CD4-positive, alpha-beta T cell treated with Interferon gamma for 1 hour (primary cell): ENCODE results near the gene DUSP16.

Source experiments
- DNase-seq: peaks from one replicate; pipeline ENCODE4 v3.0.0-alpha.2; 2020

Gene DUSP16

DNA sequence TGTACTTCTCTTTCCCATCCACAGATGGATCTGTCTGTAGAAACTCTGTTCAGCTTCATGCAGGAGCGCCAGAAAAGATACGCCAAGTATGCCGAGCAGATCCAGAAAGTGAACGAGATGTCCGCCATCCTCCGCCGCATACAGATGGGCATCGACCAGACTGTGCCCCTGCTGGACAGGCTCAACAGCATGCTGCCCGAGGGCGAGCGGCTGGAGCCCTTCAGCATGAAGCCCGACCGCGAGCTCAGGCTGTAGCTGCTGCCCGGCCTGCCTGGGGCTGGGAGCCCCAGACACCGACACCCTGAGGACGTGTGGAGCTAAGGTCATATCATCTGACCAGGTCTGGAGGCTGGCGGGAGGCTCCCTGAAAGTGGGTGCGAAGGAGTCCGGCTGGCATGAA, 97.1 kb downstream of the DUSP16 start:
- no peak for DNase-seq

DNA sequence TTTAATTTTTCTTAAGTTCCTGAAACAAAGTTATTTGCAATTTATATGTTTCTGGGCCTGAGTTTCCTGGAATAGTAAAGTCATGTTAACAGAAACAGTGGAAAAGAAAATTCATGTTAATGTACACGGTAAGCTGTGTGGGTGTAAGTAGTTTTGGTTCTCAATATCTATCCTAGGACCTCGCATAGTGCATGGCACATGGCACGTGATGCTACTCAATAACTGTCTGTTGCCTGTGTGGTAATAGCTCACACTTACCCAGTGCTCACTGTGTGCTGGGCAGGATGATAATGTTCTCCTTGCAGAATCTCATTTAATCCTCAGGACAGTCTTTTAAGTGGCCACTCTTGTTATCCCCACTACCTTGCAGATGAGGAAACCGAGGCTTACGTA, 100.7 kb downstream of the DUSP16 start:
- no peak for DNase-seq

DNA sequence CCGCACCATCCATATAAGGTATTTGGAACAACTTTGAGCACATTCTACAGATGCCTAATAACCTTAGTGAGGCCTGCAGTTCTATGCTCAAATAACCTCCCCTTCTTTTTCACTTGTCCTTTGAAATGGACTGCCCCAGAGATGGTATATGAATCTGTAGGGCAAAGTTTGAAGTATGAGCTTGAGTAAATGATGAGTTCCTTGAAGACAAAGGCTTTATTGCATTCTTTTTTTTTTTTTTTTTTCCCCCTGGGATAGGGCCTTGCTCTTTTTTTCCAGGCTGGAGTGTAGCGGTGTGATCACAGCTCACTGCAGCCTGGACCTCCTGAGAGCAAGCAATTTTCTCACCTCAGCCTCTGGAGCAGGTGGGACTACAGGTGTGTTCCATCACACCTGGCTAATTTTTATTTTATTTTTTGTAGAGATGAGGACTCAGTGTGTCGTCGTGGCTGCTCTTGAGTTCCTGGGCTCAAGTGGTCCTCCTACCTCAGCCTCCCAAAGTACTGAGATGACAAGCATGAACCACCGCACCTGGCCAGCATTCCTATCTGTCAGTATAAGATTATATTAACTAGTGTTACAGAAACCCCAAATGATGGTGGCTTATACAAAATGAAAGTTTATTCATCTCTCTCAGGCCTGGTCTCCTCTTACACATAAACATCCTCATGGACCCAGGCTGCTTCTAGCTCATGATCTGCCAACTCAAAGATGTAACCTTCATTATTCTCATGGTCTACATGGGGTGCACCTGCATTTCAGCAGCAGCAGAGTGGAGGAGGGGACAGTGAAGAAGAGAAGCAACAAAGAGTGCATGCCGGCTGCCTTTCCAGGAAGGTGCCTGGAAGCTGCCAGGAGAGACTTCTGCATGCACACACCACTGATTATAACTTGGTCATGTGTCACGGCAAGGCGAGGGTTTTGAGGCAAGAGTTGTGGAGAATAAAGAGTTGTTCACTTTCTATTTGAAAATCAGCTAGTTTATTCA, 101.4 kb downstream of the DUSP16 start:
- DNase-seq: no peak

DNA sequence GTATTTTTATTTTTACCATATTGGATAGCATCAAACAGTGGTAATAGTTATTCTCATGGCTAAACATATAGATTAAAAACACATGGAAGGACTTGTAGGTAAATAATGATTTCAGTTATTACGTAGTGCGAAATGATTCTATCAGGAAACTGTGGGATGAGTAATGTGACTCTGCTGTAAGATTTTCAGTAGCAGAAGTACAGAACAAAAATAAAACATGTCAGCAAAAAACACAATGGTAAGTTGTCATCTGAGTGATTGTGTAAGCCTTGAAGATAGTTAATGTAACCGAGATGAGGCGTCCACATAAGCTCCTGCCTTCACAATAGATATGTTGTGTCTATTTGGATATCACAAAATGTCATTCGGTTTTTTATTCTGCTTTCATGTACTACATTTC, 106.0 kb downstream of the DUSP16 start:
- no peak for DNase-seq

DNA sequence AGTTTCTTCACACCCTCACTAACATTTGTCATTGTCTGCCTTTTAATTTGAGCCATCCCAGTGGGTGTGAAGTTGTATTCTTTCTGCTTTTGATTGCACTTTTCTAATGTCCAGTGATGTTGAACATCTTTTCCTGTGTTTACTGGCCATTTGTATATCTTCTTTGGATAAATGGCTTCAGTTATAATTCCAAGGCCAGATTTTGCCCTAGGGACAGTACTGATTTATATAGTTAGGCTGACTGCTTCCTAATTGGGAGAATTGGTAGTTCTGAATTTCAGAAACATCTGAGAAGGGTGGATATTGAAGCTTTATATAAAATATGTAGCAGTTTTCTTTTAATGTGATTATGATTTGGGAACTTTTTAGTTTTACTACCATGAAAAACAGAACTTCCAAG, 108.3 kb downstream of the DUSP16 start:
- DNase-seq: no peak

DNA sequence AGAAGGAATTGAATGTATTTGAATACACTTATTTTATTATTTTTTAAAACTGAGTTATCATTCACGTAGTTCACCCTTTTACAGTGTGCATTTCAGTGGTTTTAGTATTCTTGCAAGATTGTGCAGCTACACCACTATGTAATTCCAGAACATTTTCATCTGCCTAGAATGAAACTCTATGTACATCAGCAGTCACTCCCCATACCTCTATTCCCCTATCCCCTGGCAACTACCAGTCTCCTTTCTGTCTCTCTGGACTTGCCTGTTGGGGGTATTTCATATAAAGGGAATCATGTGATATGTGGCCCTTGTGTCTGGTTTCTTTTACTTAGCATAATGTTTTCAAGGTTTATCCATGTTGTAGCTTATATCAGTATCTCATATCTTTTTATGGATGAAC, 109.0 kb downstream of the DUSP16 start:
- DNase-seq: no peak

DNA sequence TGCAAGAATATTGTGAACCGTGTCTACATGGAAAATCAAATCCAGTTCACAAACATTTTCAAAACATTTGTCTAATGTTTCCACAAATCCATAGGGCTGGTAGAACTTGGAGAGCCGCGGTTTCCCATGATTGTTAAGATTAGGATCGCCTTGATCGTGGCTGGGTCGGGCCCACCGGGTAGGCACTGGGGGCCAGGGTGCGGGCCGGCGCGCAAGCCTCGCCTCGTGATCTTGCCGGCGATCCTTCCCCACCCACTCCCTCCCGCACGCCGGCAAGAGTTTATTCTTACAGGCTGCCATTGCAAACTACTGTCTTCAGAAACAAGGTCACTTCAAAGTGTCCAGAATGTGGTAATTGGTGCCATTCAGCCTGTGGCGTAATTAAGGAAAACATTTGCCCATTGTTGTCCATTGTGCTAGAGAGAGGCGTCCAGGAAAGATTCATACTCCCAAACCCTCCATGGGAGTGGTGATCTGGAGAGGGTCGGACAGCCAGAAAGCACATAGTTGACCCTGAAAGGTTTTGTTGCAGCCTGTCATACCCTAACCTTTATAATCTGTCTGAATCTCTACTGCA, 110.2 kb downstream of the DUSP16 start:
- no peak for DNase-seq

DNA sequence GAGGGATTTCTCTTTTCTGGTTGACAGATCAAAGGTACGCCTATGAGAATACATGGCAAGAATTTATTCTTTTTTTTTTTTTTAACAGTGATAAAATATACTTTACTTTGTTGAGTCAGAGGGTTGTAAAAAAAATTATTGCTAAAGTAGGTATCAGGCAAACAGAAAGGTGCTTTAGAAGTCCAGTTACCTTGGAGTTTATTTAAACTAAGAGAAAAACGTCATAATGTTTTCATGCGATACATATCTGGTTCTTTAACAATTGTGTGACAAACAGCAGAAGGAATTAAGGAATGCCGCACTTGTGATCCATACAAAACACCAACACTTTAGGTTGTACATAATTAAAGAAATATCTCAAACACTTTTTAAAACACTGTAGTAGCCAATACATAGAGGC, 111.6 kb downstream of the DUSP16 start:
- no peak for DNase-seq

DNA sequence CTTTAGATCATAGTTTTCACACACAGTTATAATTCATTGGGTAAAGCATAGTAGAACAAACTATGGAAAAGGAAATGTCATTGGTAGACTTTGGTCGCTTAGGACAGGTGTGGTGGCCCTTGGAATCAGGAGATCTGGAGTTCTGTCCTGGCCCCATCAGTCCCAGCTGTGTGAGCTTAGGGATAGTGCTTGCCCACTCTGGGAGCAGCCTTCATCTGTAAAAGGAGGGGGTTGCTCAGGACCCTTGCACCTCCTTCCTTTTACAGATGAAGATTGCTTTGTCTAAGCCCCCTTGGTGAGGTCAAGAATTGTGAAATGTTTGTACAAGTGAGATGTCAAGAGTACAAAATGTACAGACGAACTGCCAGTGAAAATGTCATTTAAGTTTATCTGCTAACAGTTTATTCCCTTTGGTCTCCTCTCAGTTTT, 112.6 kb downstream of the DUSP16 start:
- DNase-seq: no peak

DNA sequence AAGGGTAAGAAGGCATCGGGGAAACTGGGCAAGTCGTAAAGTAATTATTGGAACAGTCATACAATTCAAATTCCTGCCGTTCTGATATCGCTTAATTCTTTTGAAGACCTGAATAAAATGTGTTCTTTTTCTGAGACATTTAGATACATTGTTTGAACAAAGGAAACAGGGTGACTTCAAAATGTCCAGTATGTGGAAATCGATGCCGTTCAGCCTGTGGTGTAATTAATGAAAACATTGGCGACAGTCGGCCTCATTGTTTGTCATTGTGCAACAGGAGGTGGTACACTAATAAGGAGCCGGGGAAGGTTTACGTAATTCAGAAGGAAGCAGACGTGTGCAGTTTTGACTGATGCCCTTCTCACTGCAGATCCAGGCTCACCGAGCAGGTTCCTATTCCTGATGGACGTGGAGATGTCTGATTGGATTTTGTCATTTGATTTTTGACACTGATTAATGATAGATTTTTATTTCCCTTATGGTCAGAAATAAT, 113.1 kb downstream of the DUSP16 start:
- peak; percentile 46 for DNase-seq

DNA sequence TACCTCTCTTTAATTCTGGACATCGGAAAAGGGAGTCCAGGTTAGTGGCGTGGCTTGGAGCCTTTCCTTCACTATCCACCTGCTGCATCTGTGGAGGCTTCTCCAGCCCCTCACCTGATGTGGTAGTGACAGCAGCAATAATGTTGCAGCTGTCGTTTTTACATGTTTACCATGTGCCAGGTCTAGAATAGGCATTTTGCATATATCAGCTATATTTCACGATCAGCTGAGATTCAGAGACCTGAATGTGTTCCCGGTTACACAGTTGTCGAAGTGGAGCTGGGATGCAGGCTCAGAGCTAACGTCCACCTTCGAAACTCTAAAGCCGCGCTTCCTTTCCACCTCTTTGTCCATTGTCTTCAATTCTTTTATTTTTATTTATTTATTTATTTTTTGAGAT, 114.8 kb downstream of the DUSP16 start:
- no peak for DNase-seq

DNA sequence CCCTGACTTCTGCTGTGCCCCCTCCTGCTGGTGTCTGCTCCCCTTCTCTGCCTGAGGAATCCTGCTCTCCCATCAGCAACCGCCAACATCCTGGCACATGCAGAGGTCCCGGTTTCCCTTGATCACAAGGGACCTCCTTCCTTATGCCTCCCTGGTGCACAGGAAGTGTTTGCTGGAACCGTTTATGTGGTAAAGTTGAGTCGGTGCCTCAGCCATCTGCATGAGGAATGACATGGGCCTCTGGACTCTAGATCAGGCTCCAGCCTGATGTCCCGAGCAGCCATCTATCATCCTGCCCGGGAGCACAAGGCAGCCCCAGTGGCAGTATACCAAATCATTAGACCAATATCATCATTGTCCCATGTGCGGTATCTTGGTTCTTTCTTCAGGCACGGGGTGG, 115.4 kb downstream of the DUSP16 start:
- DNase-seq: no peak

DNA sequence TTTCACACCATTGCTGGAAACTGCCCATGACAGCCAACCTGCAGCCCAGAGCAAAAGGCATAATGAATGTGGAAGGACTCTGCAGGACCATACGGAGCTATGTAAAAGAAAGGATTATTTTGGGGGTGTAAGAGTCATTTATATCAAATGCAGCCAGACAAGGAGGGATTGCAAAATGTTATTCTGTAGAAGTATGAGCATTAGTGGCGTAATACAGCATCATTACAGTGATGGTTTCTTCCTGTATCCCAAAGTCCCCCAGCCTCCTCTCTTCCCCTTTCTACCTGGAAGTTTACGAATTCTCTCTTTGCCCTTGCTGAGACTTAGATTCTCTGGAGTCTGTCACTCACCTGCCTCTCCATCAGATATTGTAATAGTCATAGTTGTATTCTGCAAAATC, 115.9 kb downstream of the DUSP16 start:
- DNase-seq: no peak

DNA sequence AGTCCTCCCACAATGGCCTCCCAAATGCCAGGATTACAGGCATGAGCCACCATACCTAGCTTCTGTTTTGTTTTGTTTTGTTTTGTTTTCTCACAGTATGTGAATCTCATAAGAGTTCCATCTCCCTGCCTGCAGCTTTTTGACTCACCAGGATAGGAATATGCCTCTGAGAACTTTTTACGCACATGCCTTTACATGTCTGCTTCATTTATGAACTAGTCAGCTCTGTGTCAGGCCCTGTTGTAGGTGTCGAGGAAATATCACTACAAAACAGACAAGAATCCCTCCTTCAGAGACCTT, 116.8 kb downstream of the DUSP16 start:
- DNase-seq: no peak

DNA sequence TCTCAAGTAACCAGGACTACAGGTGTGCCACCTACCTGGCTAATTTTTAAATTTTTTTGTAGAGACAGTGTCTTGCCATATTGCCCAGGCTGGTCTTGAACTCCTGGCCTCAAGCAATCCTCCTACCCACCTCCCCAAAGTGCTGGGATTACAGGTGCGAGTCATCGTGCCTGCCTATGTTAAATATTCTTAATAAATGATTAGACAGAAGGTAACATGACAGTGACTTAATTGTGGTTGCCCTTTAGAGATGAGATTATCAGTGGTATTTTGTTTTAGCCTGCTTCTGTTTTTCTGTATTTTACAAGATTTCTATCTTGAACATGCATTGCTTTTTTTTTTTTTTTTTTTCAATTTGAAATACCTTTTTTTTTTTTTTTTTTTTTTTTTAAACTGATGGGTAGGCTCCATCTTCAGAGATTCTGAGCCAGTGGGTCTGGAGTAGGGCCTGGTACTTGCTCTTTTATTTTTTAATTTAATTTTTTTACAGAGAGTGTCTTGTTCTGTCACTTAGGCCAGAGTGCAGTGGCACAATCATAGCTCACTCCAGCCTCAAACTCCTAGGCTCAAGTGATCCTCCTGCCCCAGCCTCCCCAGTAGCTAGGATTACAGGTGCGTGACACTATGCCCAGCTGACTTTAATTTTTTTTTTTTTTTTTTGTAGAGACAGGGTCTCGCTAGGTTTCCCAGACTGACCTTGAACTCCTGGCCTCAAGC, 117.3 kb downstream of the DUSP16 start:
- no peak for DNase-seq

DNA sequence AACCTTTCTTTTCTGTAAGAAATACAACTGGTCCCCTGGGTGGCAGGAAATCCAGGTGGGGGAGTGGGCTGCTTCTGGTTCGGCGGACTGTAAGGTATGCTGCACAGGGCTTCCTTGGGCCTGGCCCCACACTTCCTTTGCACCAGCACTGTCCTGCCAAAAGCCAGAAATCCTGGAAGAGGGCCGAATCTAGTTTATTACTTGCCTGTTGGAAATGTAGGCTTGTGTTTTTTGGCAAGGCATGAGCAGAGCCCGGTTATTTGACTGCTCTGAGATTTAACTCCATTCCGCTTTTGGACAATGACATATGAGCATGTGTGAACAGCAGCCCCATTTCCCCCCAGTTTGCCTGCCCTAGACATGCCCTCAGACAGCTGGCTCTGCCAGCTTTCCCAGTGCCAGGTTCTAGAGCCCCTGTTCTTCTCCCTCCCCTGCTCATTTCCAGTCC, 119.2 kb downstream of the DUSP16 start:
- DNase-seq: no peak

DNA sequence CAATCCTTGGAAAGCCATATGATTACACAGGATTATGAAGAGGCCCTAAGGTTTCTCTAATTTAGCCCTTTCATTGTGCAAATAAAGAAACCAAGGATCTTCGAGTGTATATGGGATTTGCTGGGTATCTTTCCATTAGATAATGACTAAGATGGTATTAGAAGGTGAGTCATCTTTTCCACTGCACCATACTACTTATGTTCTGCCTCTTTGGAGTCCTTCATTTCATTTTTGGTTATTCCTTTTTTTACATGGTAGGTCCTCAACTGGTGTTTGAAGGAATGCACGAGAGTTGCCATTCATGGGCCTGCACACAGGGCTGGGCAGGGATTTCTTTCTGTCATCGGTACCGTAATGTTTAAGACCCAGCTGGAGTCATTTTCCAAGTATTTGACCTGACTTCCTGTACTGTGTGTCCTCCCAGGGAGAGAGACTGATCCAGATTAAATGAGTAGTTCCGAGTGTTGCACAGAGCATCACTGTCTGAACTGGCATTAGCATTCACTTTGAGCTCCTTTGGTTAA, 120.1 kb downstream of the DUSP16 start:
- DNase-seq: no peak

DNA sequence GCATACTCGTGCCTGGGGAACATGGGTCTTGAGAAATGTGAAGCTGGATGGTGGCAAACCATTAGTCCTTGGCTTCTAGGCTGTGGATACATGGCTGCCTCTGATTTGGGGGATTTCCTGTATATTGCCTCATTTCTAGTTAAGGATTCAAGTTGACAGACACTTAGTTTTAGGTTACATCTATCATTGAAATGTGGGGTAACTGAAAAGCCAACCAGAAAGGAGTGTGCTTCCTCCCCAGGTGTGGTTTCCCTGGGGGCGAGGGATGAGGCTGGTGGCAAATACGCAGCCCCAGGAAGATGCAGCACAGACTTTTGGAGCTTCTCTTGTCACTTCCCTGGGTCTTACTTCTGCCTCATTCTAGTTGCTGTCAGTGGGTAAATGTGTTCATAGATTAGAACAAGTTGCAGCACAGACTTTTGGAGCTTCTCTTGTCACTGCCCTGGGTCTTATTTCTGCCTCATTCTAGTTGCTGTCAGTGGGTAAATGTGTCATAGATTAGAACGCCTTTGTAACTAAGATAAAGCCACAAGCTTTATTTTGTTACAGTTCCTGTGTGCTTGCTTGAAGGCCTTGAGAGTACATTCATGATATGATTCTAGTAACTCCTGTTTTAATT, 120.7 kb downstream of the DUSP16 start:
- DNase-seq: peak; percentile 63

DNA sequence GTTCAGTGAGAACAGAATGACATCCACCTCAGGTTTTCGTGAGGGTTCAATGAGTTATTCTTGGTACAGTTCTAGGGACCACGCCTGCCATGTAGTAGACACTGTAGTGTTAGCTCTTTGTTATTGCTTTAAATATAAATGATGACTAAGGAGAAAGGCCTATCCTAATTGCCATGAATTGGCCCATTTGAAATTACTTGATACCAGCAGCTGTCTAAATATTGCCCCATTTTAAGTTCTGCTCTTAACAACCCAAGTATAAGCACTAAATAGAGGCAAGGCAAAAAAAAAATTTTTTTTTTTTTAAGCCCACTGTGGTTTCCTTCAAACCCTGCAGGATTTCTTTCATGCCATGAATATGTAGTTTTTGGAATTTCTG, 121.2 kb downstream of the DUSP16 start:
- DNase-seq: no peak

DNA sequence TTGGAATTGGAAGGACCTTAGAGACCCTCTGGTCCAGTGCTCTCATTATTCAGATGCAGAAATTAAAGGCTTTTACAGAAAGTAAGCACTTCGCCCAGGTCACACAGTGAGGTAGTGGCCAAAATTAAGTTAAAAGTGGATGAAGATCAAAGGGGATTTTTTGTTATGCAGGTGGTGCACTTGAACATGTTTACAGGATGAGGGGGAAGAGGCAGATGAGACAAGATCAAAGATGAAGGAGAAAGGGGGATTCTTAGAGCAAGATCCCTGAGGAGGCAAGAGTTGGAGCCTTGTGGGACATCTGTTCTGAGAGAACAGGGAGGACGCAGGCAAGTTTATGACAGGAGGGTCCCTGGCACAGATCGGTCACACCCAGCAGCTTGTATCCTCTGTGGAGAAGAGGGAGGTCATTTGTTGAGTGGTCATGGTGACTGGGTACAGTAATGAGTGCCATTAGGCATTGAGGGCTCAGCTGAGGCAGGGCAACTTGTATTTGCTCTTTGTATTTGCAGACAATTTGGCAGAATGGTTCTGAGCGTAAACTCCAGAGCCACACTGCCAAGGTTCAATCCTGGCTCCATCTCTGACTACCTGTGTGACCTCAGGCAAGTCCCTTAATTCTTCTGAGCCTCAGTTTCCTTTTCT, 121.8 kb downstream of the DUSP16 start:
- no peak for DNase-seq

DNA sequence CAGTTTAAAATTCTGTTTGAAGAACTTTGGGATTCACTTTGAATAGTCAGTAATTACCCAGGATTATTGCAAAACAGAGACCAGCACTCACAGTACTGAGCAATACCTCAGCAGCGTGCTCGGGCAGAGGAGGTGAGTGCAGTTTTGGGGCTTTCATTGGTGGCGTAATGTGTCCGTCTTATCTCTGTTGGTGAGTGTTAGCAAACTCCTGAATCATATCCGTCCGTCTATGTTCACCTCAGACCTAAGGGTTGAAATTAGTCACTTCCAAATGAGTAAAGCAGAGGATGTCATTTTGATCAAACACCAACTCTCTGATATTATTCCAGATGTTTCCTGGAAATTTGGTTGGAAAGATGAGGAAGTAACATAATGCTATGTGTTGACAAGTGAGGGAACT, 123.0 kb downstream of the DUSP16 start:
- DNase-seq: peak; percentile 58

DNA sequence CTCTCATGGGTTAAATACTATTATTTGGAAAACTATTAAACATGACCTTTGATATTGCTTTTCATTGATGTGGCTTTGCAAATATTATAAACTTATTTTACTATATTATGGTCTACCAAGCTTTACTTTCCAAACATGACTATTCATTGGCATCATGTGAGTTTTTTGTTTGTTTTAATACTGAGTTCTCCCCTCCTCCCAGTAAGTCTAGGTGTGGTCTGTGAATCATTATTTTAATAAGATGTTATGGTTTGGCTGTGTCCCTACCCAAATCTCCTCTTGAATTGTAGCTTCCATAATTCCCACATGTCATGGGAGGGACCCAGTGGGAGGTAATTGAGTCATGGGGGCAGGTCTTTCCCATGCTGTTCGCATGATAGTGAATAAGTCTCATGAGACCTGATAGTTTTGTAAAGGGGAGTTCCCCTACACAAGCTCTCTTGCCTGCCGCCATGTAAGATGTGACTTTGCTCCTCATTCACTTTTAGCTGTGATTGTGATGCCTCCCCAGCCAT, 125.8 kb downstream of the DUSP16 start:
- DNase-seq: no peak
